Stomach (tissue), 4 donors: Measurements from ENCODE around the gene FAM241B.

ENCODE experiments used
- POLR2A ChIP-seq, 4 donors: fragments of 450-650 bp; IDR thresholded peaks; one replicate each; pipeline ENCODE4 v1.6.1; 2016; ENCODE audit warnings: antibody characterized with exemption in 4 of 4, control low read depth in 2 of 4, mild to moderate bottlenecking in 1 of 4, moderate library complexity in 1 of 4
- POLR2AphosphoS5 ChIP-seq, 3 donors: sonication (generic); formaldehyde crosslinking; IDR thresholded peaks; one replicate each; pipeline ENCODE4 v1.6.1; 2016; ENCODE audit warnings: antibody characterized with exemption in 3 of 3
- TF ChIP-seq, protein P1 (sequence below), 7 experiments: fragments of 450-650 bp in 4 of 7; fragments of 200-600 bp in 3 of 7; sonication (generic) in 3 of 7; IDR thresholded peaks; one replicate each; pipeline ENCODE4 v1.5.1; 2016 to 2019; ENCODE audit warnings: antibody characterized with exemption in 7 of 7, control low read depth in 2 of 7, mild to moderate bottlenecking in 1 of 7

DNA sequence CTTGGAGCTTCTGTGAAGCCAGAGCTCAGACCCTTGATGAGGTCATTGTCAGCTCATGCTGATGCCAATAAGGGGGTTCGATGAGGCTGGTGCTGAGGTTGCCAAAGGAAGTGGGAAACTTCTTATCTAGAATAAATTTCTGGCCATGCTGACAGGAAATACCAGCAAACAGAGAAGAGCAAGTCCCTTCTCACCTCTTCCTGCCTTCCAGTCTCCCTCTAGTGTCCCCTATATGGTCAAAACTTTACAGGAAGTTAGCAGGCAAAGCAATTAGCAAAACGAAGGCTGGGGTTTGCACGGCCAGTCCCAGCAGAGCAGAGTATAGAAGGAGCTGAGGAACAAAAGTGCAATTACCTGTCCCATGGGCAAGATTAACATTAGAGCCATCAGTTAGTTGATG lies 41.7 kb upstream of the FAM241B start:
- TF ChIP-seq, protein P1, sequence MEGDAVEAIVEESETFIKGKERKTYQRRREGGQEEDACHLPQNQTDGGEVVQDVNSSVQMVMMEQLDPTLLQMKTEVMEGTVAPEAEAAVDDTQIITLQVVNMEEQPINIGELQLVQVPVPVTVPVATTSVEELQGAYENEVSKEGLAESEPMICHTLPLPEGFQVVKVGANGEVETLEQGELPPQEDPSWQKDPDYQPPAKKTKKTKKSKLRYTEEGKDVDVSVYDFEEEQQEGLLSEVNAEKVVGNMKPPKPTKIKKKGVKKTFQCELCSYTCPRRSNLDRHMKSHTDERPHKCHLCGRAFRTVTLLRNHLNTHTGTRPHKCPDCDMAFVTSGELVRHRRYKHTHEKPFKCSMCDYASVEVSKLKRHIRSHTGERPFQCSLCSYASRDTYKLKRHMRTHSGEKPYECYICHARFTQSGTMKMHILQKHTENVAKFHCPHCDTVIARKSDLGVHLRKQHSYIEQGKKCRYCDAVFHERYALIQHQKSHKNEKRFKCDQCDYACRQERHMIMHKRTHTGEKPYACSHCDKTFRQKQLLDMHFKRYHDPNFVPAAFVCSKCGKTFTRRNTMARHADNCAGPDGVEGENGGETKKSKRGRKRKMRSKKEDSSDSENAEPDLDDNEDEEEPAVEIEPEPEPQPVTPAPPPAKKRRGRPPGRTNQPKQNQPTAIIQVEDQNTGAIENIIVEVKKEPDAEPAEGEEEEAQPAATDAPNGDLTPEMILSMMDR (IDR thresholded peaks at IDR 0.05): no peak
- TF ChIP-seq POLR2A (IDR thresholded peaks at IDR 0.05) (no peak), POLR2AphosphoS5 (IDR thresholded peaks at IDR 0.05) (no peak)
